HG03196 (cell line): ENCODE measurements around the gene SLCO4A1.

ENCODE experiments used
- ATAC-seq: cut with Tn5 transposase; IDR thresholded peaks from one replicate; pipeline ENCODE4 v1.9.1; 2021; ENCODE audit not compliant: unreplicated experiment

SLCO4A1 gene

DNA sequence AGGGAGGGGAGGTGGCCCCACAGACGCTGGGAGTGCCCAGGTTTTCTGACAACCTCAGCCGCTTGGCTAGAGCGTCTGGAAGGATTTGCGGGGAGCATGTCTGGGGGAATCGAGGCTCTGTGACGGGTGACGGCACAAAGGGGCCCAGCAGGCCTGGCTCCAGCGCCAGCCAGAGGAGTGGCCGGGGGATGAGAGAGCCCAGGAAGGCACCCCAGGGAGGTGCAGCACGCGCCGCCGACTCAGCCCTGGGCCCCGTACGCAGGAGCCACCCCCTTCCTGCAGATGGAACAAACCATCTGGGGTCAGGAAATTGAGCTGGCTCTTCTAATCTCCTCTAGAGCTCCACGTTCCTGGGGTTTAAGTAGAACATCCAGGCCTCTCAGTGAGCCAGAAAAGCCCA is 5.9 kb upstream of the SLCO4A1 start:
- no peak for ATAC-seq

DNA sequence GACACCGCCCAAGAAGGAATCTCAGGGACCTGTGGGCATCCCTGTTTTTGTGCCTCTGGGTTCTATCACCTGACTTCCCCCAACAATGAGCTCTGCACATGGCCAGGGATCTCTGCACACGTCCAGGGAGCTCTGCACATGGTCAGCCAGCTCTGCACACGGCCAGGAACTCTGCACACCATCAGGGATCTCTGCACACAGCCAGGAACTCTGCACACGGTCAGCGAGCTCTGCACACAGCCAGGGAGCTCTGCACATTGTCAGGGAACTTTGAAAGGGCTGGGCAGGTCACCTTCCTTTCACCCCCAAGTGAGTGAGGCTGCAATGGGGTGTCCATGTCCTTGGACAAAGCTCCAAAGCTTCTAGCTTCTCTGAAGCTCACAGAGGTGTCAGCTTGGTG is 5.2 kb upstream of the SLCO4A1 start:
- ATAC-seq = no peak

GRCh38 chr20:62637521-62638054 is 4.7 kb upstream of the SLCO4A1 start:
- no peak for ATAC-seq

DNA sequence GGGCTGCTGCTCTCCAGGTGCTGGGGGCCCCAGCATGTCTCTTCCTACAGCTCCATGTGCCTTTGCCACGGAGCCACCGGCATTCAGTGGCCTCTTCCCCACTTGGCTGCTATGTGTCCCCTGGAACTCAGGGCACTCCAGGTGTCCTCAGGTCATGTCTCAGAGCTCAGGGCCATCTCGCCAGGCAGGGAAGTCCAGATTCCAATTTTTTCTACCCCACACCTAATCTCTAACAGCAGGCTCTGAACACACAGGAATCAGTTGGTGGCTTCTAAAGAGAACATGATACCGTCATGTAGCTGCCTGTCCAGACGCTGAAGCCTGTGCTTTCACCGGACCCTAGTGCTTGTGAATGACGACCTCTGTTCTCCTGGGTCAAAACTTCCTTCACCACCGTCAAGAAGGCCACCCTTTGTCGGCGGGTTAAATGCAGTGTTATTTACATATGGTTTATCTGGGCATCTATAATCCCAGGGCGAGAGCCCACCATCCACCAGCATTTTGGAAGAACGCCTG is 4.2 kb upstream of the SLCO4A1 start:
- ATAC-seq = no peak

GRCh38 chr20:62638679-62639406 is 3.5 kb upstream of the SLCO4A1 start:
- ATAC-seq = no peak

GRCh38 chr20:62639765-62640164 is 2.5 kb upstream of the SLCO4A1 start:
- no peak for ATAC-seq

DNA sequence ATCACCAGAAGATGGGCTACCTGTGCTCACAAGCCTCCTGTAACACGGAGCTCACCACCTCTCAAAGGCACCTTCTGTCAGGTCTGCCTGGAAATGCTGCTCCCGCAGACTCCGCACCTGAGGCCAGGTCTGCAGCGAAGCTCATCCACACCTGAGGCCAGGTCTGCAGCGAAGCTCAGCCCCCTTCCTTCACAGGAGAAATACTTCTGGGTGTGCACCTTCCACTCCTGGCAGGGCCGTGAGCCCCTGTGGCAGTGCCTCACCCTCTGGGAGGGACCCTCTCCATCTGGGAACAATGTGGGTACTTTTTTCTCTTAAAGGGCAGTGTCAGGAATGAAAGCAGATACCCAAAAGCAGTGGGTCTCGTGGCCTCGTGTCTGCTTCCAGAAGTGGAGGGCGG is 1.4 kb upstream of the SLCO4A1 start:
- ATAC-seq = no peak

DNA sequence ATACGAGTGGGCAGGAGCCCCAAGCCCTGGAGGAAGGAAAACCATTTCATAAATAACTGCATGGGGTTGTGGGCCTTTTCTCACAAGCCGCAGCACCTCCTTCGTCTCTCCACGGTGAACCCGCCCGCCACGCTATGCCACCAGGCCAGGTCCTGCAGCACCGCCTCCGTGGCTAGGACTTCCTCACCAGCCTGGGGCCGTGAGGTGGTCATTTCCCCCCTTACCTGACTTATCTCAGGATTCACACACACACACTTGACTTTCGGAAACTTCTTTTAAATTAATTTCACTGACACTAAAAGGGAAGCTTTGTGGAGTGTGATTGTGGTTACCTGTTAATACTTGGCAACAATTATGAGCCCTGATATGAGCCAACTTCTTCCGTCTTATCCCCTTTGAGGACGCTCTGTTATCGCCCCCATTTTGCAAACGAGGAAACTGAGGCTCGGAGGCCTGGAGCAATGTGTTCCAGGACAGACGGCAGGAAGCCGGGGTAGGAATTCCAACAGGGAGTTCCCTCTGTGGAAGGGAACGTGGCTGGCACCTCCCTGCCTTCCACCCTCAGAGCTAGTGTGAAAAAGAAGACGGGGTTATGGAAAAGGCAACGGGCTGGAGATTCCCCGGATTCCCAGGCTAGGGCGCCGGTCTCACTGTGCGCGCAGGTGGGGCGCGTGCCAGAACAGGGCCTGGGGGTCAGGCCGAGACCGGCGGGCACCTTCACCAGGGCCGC is 817 bp upstream of the SLCO4A1 start:
- ATAC-seq = no peak

- ATAC-seq = no peak
These were observed 590 bp downstream of the SLCO4A1 start for GRCh38 chr20:62642666-62643520.

DNA sequence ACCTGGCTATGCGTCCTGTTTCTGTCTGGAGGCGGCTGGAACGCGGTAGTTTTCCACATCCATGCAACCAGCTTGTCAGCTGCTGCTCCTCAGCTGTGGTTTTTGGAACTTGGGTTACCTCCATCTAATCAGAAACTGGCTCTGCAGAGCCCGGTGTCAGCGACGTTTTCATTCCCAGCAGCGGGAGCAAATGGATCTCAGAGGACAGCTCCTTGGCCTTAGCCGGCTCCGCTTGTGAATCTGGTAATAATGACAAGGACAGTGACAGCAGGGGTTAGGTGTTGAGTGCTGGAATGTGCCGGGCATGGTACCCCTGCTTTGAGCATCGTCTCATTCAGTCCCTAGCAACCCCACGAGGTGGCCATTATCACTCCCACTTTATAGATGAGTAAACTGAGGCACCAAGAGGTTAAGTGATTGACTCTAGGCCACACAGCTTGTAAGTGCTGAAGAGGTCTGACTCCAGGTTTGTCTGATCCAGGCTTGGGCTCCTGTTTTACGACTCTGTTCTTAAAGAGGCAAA is 1.3 kb downstream of the SLCO4A1 start:
- no peak for ATAC-seq

DNA sequence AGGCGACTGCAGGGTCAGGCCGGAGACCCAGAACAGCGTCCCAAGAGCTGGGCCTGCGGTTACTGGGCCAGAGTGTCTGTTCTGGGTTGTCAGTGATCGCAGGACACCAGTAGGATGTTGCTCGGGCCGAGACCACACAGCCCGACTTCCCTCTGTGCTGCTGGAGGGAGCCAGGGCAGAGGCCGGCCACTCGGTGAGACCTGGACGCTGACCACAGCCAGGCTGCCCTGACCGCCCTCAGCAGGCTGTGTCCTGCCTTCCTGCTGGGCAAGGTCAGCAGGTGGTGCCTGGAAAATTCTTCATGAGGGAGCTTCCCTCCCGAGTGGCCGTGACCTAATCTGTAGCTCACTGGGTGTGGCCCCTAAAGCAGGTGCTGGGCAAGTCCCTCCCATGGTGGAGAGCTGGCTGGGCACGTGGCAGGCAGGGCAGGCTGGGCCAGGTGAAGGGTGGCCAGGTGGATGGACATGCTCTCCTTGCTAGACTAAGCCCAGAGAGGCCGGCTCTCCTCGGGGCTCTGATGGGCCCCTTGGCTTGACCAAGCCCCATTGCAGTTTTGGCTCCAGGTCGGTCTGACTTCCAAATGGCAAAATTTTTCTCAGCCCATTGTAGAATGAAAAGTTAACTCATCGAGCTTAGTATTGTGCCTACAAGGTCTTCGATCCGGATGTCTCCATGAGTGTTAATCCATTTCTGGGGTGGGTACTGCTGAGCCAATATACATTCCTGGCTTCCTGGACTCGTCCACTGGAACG is 1.9 kb downstream of the SLCO4A1 start:
- ATAC-seq = no peak

DNA sequence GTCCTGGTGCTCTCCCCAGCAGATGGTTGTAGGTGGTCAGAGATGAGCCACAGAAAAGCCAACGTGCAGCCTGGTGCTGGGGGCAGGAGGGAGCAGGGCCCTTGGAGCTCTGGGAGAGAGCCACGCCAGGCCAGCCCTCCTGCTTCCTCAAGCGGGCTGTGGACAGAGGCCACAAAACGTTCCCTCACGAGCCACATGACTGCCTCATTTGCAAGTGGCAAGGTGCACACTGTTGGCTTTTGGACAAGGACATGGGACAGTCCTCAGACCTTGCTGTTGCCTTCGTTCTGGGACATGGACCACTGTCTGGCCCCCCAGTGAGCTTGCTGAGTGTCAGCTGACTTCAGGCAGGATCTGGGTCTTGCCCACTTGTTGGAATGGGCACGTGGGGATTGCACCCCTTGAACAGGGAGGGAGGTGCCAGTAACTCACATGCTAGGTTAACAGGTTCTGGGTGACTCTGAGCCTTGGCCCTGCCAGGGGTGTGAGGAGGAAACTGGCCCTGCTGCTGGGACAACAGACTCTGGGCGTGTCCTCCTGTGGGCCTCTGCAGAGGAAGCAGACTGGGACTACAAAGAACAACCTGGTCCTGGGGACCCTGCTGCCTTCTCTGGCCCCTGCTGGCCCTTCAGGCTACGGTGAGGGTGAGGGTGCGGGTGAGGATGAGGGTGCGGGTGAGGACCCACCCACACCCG is 2.6 kb downstream of the SLCO4A1 start:
- ATAC-seq = no peak

DNA sequence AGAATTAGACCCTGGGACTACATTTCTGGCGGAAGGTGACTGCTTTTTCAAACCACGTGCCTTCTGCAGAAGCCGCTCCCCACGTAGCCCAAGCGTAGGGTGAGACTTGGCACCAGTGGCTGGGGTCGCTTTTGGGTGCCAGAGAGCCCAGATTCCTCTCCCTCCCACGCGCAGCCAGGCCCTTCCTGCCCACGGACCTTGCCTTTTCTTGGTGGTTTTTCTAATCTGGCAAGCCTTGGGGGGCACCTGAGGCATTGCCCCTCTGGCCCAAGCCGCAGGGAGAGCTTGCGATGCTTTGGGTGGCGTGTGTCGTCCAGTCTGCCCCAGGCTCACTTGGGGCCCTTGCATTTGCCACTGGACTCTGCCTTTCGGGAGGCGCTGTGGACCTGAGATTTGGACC is 3.3 kb downstream of the SLCO4A1 start:
- no peak for ATAC-seq

DNA sequence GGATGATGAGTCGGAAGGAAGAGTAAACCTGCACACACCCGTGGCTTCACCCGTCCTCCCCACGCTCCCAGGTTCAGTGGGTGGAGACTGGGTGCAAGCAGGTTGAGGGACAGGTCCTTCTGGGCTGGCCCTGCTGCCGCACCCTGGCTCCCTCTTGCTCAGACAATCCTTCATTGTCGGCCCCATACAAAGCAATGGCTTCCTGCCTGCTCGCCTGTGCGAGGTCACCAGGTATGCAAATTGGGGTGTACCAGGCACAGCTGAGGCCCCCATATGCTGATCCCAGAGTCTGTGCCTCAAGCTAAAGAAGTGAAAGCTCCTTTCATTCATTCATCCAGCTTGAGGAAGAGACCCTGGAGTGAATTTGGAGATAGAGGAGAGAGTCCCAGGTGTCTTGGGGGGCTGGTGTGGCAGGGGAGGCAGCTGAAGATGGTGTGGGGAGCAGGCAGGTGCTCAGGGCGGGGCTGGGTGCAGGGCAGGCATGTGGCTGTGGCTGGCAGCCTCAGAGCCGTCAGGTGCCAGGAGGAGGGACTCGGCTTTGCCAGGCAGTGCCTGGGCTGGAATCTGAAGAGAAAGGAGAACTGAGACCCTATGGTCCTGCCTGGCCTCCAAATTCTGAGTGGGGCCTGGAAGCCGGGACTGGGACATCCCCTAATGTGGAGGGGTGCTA is 4.7 kb downstream of the SLCO4A1 start:
- ATAC-seq = no peak

GRCh38 chr20:62647521-62648317 is 5.4 kb downstream of the SLCO4A1 start:
- ATAC-seq = no peak

GRCh38 chr20:62648318-62648995 is 6.2 kb downstream of the SLCO4A1 start:
- no peak for ATAC-seq

DNA sequence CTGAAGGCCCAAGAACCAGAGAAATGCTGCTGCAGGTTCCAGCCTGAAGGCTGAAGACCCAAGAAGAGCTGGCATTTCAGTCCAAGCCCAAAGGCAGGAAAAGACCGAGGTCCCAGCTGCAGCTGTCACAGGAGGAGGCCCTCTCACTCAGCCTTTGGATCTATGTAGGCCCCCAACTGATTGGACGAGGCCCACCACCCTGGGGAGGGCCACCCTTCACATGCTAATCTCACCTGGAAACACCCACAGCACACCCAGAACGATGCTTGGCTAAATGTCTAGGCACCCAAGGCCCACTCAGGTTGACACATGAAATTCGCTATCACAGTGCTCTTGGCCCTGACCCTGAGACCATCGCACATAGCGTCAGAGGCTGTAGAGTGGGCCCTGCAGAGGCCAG is 6.8 kb downstream of the SLCO4A1 start:
- ATAC-seq = no peak
